ENCODE data around the gene SMTNL2.
A peak's percentile ranks its signal among the peaks of the same experiment; 100 is the strongest.
"Not testable (repeated sequence)": the region's sequence is repeated elsewhere in the genome, so short reads cannot be mapped to it uniquely, and the experiment has no call there.

The SMTNL2 gene

DNA sequence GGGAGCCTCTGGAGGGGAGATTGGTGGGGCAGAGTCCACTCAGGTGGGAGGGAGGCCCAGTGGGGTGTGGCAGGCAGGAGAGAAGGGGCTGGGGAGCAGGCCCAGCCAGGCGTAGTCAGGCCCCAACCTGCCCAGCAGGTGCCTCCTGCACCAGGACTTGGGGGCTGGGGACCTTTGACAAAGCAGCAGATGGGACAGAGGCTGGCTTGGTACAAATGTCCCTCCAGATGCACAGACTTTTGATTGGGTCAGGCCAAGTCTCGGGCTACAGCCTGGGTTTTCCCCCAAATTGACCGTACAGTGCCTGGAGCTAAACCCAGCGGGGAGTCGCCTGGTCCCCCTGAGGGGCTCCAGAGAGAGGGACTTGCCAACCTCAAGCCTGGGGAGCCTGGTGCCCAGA, 24.4 kb upstream of the SMTNL2 start:
- DNase-seq (ENCODE audit: extremely low read depth in 1 of 2, low read depth in 1 of 2): no peak

DNA sequence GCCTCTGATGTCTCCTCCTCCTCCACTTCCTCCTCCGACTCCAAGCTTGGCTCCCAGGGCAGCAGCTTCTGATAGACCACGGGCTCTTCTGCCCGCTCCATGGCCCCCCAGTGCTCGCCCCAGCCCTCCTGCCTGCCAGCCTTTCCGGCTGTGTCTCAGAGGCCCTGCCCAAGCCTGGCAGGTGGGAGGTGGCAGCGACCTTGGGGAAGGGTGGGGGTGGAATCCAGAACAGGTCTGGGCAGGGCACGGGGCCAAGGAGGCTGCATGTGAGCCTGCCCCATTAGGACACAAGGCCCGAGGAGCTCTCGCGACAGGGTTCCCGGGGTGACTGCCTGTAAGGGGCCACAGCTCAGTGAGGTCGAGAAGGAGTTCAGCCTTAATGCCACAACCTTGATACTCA, 23.9 kb upstream of the SMTNL2 start, which contains the start of gene GGT6:
GGT6 (minus strand) TSS at position 157 of the 400 bp plus-strand sequence; CDS start at position 101, 56 bp downstream.
- no peak for DNase-seq (ENCODE audit: extremely low read depth in 1 of 2, low read depth in 1 of 2)

DNA sequence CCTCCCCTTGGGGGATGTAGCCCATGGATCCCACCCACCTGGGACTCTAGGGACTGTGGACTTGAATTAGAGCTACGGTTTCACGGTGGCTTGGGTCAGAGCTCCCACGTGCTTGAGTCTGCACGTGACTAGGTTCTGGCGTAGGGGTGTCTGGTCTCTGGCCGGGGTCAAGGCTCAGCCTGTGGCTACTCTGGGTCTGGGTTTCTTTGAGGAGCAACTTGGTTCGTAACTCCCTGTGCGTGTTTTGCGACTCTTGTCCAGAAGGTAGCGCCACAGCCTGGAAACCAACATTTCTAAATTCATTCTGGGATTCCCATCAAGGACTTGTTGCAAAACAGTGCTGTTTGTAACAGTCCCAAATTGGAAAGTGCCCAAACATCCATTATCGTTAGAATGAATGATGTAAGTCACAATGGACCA, 23.5 kb upstream of the SMTNL2 start:
- no peak for DNase-seq (ENCODE audit: extremely low read depth in 1 of 2, low read depth in 1 of 2)

DNA sequence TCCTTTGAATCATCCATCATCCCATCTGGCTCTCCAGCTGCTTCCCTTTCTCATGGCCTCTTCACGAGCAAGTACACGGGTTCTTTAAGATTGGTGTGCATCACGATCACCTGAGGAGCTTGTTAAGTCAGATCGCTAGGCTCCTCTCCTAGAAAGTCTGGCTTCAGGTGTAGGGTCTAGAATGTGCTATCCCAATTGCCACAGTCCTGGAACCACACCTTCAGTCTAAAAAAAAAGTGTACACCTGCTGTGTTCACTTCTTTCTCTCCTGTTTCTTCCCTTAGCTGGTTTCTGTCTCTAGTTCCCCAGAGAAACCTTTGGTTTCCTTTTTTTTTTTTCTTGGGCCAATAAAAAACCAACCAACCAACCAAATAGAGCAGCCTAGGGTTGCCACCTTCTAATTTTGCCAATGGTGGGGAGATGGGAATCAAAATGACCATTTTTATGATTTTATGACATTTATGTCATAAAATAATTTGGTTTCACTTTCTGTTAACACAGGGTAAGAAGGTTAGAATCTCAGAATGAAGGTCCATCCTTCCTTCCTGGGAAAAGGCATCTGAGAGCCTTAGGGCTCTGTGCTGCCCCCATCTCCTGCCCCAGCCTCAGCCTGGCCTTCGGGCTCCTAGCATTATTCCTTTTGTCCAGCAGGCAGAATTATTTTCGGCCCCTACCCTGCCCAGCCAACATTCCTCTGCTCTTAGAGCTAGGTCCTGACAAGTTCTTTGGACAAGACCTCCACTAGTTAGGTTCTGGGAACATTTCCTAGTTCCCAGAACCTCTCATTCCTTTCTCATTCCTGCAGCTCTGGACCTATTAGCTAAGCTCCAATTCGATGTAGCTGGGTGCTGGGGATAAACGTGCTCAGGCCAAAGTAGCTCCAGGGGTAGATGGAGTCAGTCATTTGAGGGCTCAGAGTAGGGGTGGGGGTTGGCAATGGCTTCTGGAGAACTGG, 22.0 kb upstream of the SMTNL2 start:
- no peak for DNase-seq (ENCODE audit: extremely low read depth in 1 of 2, low read depth in 1 of 2)

DNA sequence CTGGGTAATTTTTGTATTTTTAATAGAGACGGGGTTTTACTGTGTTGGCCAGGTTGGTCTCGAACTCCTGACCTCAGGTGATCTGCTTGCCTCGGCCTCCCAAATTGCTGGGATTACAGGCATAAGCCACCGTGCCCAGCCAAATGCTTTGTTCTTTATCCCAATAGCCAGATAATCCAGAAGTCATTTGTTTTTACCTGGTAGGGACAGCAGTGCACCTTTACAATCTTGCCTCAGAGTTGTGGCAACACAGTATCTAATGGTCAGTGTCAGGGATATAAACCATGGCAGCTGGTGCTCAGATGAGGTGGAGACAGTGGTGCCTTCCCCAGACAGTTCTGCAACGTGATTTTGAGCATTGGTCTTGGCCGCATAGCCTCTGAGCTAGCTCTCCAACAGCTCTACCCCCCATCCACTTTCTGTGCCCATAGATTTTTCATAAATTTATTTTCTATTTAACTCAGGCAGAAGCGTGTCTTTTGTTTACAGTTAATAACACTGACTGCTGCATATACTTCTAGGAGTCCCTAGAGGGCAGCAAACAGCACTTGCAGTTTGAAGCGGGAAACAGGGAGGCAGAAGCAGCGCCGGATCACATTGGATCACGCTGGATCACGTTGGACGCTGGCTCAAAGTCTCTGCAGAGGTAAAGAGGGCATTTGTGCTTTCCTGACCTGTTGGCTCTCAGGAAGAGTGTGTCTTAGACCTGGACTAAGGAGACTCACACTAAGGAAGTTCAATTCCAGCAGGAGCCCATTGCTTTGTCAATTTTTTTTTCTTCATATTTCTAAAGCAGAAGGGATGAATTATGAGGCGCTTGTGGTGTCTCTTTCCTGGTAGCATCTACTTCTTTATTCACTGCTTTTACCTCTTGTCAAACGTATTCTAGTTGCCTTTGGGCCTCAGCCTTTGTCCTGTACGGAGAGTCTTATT, 18.9 kb upstream of the SMTNL2 start:
- peak in 1 of 2 donors; percentile 14 for DNase-seq (ENCODE audit: extremely low read depth in 1 of 2, low read depth in 1 of 2)

DNA sequence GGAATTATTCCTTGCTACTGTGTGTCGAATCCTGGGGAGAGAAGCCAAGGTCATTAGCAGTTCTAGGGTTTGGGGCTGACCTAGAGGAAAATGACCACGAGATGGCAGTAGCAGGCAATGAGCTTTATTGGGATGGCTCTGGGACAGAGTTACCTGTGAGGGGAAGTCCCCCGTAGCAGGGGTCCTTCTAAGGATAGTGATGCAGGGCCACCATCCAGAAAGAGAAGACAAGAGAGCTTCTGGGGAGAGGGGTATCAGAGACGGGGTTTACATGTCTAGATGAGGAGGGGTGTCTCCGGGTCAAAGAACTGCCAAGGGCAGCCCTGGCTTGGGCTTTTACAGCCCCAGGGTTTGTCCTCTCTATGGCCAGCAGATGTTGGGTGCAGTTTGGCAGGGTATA, 17.5 kb upstream of the SMTNL2 start:
- DNase-seq (ENCODE audit: extremely low read depth in 1 of 2, low read depth in 1 of 2): no peak

DNA sequence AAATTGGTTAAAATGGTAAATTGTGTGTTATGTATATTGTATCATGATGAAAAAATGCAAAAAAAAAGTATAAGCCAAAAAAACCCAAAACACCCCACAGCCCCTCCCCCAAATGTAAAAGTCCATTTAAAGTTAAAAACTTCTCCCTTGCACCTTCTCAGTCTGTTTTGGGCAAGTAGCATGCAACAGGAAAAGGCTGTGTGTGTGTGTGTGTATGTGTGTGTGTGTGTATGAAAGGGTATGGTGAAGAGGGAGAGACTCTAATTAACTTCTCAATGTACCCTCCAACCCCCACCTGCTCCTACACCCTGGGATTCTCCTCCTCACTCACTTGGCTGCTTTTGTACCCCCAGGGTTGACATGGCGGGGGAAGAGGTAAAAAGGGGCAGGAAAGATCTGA, 14.7 kb upstream of the SMTNL2 start:
- no peak for DNase-seq (ENCODE audit: extremely low read depth in 1 of 2, low read depth in 1 of 2)

DNA sequence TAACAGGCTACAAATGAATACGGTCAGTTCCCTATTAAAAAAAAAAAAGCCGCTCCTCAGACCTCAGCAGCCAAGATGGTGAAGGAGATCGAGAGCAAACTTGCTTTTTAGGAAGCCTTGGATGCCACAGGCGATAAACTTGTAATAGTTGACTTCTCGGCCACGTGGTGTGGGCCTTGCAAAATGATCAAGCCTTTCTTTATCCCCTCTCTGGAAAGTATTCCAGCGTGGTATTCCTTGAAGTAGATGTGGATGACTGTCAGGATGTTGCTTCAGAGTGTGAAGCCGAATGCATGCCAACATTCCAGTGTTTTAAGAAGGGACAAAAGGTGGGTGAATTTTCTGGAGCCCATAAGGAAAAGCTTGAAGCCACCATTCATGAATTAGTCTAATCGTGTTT, 12.2 kb upstream of the SMTNL2 start:
- DNase-seq (ENCODE audit: extremely low read depth in 1 of 2, low read depth in 1 of 2): no peak

DNA sequence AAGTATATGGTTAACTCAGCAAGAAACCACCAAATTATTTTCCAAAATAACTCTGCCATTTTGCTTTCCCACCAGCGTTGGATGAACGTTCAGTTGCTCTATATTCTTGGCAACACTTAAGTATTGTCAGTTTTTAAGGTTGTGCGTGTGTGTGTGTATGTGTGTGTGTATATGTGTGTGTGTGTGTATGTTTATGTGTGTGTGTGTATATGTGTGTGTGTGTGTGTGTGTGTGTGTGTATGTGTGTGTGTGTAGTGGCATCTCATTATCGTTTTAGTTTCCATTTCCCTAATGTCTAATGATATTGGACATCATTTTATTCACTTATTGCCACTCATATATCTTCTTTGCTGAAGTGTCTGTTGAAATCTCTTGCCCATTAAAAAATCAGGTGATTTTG, 11.2 kb upstream of the SMTNL2 start:
- DNase-seq (ENCODE audit: extremely low read depth in 1 of 2, low read depth in 1 of 2): no peak

DNA sequence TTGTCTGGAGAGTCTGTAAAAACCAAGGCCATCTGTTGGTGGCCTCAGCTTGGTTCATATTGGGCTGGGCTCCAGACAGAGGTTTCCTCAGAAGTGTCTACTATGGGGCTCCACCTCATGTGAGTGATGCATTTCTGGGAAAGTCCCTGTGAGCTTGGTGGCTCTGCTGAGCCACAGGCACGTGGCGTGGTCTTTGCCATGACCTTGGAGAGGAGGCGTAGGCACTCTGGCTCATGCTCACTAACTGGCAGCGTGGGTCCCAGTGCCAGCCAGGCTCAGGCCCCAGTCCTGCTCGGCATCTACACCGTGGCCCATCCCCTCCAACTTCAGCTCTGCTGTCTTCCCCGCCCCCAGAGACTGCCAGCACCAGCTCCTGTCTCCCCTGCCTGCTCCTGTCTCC, 10.7 kb upstream of the SMTNL2 start:
- DNase-seq (ENCODE audit: extremely low read depth in 1 of 2, low read depth in 1 of 2): no peak

DNA sequence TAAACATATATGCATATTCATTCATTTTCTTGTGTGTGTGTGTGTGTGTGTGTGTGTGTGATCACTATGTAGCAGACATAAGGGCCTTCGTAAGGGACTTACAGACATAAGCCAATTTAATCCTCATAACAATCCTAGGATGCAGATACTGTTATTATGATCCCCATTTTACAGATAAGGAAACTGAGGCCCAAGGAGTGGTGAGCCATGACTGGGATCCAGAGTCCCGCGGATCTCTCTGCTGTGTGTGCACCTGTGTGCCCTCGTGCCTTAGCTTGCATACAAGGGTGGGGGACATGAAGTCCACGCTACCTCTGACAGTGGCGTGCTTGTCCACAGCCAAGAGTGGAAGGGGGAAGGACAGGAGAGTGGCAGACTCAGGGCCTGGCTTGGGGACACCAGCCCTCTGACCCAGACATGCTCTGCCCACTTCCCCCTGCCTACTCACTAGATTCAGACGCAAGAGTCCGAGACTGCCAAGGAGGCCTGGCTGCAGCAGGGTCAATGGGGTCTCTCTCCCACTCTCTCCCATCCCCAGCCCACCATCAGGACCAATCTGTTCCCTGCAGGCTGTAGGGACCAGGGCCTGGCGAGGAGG, 9.8 kb upstream of the SMTNL2 start:
- no peak for DNase-seq (ENCODE audit: extremely low read depth in 1 of 2, low read depth in 1 of 2)

DNA sequence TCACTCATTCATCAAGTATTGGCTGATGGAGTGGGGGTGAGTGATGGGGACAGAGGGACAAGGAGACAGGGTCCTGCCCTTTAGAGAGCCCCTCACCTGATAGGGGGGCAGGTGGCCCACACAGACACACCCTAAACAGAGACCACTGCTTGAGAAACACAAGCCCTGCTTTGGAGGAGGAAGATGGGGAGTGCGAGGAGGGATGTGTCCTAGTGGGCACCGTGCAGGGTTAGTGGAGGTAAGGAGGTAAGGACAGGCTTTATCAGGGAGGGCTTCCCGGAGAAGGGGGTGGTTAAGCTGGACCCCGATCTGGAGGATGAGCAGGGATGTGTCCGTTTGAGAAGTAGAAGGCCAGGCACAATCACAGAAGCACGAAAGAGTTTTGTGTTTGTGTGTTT, 8.2 kb upstream of the SMTNL2 start:
- no peak for DNase-seq (ENCODE audit: extremely low read depth in 1 of 2, low read depth in 1 of 2)

DNA sequence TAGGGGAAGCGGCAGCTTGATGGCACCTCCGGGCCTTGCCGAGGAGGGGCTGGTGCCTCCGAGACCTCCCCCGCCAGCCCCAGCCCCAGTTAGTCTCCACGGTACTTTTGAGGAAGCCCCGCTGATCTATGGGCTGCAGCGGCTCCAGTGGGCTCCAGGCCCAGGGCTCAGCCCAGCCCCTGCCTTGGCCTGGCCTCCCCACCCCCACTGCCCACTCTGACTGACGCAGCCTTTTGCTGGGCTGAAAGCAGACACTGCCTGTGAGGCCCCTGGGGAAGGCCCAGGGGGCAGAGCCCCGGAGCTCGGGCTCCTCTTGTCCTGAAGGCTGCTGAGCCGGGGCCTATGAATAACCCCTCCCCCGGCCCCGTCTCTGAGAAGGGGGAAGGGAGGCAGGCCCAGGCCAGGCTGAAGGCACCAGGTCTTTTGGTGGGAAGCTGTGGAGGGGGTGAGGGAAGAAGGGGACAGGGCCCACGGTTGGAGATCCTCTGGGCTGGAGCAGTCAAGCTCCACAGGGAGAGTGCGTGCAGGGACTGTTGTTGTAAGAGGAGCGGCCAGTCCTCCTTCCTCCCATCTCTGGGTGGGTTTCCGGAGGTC, 7.5 kb upstream of the SMTNL2 start:
- DNase-seq (ENCODE audit: extremely low read depth in 1 of 2, low read depth in 1 of 2): no peak

DNA sequence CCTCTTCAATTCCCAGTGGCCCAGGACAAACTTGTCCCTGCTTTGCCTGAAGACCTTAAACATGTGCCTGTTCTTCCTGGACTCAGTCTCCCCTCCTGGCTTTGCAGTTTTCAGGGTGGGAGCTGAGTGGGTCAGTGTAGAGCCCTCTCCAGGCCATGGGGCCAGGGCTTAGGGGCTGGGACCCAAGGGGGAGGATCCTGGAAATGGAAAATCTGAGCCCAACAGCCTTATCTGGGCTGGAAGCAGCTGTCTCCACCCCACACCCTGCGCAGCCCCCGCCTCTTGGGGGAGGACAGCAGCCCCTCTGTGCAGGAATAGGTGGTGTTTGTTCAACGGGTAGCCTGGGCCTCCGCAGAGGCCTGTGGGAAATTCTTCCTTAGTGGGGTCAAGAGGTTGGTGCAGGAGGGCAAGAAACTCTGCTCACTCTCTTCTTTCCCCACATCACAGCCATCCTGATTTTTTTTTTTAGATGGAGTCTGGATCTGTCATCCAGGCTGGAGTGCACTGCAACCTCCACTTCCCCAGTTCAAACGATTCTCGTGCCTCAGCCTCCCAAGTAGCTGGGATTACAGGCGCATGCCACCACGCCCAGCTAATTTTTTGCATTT, 6.8 kb upstream of the SMTNL2 start:
- no peak for DNase-seq (ENCODE audit: extremely low read depth in 1 of 2, low read depth in 1 of 2)

DNA sequence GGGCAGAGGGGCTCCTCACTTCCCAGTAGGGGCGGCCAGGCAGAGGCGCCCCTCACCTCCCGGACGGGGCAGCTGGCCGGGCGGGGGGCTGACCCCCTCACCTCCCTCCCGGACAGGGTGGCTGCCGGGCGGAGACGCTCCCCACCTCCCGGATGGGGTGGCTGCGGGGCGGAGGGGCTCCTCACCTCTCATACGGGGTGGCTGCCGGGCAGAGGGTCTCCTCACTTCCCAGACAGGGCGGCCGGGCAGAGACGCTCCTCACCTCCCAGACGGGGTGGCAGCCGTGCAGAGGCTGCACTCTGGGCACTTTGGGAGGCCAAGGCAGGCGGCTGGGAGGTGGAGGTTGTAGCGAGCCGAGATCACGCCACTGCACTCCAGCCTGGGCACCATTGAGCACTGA, 6.0 kb upstream of the SMTNL2 start:
- DNase-seq (ENCODE audit: extremely low read depth in 1 of 2, low read depth in 1 of 2): not testable (repeated sequence)

DNA sequence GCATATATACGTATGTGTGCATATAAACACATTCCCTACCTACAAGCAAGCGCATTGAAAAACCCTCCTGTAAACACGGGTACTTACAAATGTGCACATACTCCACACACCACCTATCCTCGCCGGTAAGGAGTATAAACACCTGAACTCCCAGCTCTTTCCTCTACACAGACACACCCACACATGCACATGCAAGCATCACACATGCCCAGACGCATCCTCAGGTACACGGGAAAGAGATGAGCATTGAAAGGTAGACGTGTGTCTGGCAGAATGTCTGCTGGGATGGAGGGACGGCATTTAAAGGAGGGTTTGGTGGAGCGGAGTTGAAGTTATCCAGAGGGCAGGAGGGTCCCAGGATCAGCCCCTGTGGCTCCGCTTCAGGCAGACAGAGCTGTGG, 4.7 kb upstream of the SMTNL2 start:
- DNase-seq (ENCODE audit: extremely low read depth in 1 of 2, low read depth in 1 of 2): no peak

DNA sequence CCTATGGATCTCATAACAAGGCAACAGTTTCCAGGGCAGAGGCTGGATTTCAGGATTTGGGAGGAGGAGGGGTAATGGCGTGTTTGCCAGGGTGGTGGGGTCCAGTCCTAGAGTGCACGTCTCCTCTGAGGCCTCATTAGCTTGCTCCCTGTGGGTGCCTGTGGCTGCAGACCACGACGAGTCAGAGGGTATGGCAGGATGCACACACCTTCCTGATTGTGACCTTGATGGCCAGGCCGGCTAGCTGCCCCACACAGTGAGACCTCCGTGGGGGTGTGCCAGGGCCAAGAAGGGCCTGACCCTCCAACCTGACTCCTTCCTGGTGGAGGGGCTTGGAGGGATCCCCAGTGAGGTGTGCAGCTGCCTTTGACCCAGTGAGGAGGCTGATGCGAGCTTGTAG, 4.0 kb upstream of the SMTNL2 start:
- DNase-seq (ENCODE audit: extremely low read depth in 1 of 2, low read depth in 1 of 2): no peak

DNA sequence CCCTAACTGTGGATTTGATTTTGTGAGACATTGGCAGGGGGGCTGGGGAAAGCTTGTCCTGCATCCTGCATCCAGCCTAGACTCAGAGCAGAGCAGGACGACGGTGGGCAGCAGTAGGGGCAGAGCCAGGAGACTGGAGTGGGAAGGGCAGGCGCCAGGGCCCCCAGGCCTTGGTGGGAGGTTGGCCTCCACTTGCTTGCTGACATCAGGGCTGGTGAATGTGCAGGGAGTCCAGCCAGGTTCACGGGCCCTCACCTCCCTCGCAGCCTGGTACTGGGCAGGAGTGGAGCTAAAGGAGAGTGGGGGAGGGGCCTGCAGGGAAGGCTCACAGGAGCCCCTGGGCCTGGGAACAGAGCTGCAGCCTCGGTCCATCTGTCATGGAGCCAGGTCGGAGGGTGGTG, 2.2 kb upstream of the SMTNL2 start:
- no peak for DNase-seq (ENCODE audit: extremely low read depth in 1 of 2, low read depth in 1 of 2)

DNA sequence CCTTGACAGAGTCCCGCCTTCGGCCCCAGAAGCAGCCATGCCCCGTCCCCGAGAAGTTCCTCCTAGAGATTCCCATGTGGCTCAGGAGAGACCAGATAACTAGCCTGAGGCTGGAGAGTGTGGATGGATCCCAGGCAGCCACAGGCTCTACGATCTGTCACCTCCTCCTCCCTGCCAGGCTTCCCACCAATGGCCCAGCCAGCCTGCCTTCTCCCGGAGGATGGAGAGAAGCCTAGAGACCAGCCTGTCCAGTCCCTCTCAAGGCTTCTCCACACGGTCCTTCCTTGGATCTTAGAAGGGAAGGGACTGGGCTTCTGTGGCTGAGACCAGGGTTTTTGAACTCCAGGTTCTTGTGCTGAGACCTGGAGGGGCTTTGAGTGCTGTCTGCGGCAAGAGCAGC, 1.6 kb upstream of the SMTNL2 start:
- DNase-seq (ENCODE audit: extremely low read depth in 1 of 2, low read depth in 1 of 2): no peak

DNA sequence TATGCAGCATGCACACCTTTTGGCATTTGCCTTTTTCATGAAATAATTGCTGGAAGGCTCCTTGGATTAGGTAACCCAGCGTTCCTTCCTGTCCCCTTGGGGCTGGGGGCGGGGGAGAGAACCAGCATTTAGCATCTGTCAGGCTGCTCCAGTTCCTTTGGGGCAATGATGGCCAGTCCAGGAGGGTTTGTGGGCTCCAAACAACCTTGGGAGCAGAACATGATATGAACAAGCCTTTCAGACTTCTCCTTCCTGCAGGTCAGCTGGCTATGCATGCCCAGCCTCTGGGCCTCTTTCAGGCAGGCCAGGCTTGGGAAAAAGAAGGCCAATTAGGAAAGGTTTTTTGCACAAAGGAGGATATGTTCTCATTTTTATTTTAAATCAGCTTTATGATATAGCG, 1.1 kb upstream of the SMTNL2 start:
- DNase-seq (ENCODE audit: extremely low read depth in 1 of 2, low read depth in 1 of 2): no peak

DNA sequence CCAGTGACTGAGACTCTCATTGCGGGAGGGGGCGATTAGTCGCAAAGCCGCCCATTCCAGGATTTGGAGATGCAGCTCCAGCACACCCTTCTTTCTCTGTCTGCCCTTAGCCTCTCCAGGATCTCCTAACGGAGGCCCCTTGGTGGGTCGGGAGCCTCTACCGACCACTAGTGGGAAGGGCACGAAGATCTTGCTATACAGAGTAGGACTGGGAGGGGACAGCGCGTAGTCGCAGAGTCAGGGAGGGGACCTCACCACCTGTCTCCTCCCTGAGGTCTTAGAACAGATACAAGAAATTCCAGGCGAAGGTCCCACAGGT, 588 bp upstream of the SMTNL2 start:
- no peak for DNase-seq (ENCODE audit: extremely low read depth in 1 of 2, low read depth in 1 of 2)

Measured in activated CD8-positive, alpha-beta memory T cell treated with anti-CD3 and anti-CD28 coated beads for 1 hour (primary cell).